HL-60 (cell line): ENCODE results near the gene COLQ.

Experiments
- DNase-seq, 2 experiments: peaks; one replicate each; pipeline ENCODE4 v3.0.0-alpha.2; 2010 to 2020; ENCODE audit warnings: low read depth in 1 of 2, low spot score in 1 of 2
- H3K27ac ChIP-seq: fragments of 250-450 bp; sonication (Bioruptor Pico); replicated peaks from 2 replicates; pipeline ENCODE4 v1.5.1; 2020; ENCODE audit warnings: mild to moderate bottlenecking, moderate library complexity
- H3K27me3 ChIP-seq: fragments of 250-450 bp; sonication (Bioruptor Pico); 2 replicates; pipeline ENCODE4 v1.5.1; 2021; ENCODE audit warnings: mild to moderate bottlenecking, moderate library complexity; ENCODE audit not compliant: insufficient read depth, poor library complexity, severe bottlenecking
- H3K4me3 ChIP-seq: replicated peaks from 2 replicates; pipeline ENCODE4 v1.5.1; 2011; ENCODE audit warnings: mild to moderate bottlenecking, control low read depth, low read length; ENCODE audit not compliant: insufficient read depth
- GABPA ChIP-seq: IDR thresholded peaks from 2 replicates; pipeline ENCODE4 v1.6.1; 2012; ENCODE audit warnings: low read depth
- POLR2AphosphoS5 ChIP-seq: IDR thresholded peaks from 2 replicates; pipeline ENCODE4 v1.6.1; 2012; ENCODE audit warnings: low read depth
- SPI1 ChIP-seq: IDR thresholded peaks from 2 replicates; pipeline ENCODE4 v1.6.1; 2012; ENCODE audit warnings: low read depth, mild to moderate bottlenecking, borderline replicate concordance
- TF ChIP-seq, protein P1 (sequence below): IDR thresholded peaks from one replicate; pipeline ENCODE4 v1.5.1; 2011; ENCODE audit warnings: low read length, control low read depth, inconsistent platforms; ENCODE audit not compliant: insufficient read depth
- TF ChIP-seq, protein P2 (sequence below): IDR thresholded peaks from 2 replicates; pipeline ENCODE4 v1.6.1; 2012; ENCODE audit warnings: low read depth; ENCODE audit not compliant: insufficient replicate concordance

Gene COLQ

DNA sequence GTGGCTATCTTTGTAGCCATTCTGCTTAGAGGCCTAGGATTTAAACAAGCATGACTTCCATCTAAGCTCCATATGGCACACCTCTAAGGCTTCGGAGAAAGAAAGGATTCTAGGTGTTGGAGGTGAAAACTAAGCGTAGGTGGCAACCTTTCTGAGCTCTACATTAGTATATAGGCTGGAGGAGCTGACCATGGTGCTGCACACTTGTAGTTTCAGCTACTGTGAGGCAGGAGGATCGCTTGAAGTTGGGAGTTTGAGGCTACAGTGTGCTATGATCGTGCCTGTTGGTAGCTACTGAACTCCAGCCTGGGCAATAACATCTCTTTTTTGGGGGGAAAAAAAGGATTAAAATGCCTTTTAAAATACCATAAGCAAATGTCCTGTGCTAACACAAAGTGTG is 86.8 kb downstream of the COLQ start:
- H3K27ac ChIP-seq, result no peak overlapping the region
- TF ChIP-seq, protein P1, sequence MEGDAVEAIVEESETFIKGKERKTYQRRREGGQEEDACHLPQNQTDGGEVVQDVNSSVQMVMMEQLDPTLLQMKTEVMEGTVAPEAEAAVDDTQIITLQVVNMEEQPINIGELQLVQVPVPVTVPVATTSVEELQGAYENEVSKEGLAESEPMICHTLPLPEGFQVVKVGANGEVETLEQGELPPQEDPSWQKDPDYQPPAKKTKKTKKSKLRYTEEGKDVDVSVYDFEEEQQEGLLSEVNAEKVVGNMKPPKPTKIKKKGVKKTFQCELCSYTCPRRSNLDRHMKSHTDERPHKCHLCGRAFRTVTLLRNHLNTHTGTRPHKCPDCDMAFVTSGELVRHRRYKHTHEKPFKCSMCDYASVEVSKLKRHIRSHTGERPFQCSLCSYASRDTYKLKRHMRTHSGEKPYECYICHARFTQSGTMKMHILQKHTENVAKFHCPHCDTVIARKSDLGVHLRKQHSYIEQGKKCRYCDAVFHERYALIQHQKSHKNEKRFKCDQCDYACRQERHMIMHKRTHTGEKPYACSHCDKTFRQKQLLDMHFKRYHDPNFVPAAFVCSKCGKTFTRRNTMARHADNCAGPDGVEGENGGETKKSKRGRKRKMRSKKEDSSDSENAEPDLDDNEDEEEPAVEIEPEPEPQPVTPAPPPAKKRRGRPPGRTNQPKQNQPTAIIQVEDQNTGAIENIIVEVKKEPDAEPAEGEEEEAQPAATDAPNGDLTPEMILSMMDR, result no peak
- TF ChIP-seq POLR2AphosphoS5, result no peak
- TF ChIP-seq SPI1, result no peak
- no peak for TF ChIP-seq GABPA
- TF ChIP-seq, protein P2, sequence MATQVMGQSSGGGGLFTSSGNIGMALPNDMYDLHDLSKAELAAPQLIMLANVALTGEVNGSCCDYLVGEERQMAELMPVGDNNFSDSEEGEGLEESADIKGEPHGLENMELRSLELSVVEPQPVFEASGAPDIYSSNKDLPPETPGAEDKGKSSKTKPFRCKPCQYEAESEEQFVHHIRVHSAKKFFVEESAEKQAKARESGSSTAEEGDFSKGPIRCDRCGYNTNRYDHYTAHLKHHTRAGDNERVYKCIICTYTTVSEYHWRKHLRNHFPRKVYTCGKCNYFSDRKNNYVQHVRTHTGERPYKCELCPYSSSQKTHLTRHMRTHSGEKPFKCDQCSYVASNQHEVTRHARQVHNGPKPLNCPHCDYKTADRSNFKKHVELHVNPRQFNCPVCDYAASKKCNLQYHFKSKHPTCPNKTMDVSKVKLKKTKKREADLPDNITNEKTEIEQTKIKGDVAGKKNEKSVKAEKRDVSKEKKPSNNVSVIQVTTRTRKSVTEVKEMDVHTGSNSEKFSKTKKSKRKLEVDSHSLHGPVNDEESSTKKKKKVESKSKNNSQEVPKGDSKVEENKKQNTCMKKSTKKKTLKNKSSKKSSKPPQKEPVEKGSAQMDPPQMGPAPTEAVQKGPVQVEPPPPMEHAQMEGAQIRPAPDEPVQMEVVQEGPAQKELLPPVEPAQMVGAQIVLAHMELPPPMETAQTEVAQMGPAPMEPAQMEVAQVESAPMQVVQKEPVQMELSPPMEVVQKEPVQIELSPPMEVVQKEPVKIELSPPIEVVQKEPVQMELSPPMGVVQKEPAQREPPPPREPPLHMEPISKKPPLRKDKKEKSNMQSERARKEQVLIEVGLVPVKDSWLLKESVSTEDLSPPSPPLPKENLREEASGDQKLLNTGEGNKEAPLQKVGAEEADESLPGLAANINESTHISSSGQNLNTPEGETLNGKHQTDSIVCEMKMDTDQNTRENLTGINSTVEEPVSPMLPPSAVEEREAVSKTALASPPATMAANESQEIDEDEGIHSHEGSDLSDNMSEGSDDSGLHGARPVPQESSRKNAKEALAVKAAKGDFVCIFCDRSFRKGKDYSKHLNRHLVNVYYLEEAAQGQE, result peak; percentile 90
- no peak overlapping the region for H3K4me3 ChIP-seq
- no peaks in the 10 kb centered on the region for H3K27me3 ChIP-seq
- DNase-seq, result no peak

DNA sequence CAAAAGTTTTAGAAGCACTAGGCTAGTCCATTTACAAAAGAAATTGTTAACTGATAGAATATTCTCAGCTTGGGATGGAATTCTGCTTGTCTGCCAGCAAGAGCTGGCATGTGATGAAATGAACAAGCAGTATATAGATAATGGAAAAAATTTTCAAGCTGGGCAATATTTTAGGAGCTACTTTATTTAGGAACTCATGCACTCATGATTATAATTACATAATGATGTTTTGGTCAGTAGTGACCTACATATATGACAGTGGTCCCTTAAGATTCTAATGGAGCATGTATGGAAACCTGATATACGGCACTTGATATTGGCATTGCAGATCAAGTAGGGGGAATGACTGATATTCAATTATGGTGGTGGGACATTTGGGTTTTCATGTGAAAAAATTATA is 88.0 kb downstream of the COLQ start:
- H3K27me3 ChIP-seq, result no peaks in the 10 kb centered on the region
- DNase-seq, result no peak
- no peak overlapping the region for H3K27ac ChIP-seq
- TF ChIP-seq SPI1 (no peak), GABPA (no peak), POLR2AphosphoS5 (no peak)
- TF ChIP-seq, protein P2, result no peak
- TF ChIP-seq, protein P1, result no peak
- no peak overlapping the region for H3K4me3 ChIP-seq

DNA sequence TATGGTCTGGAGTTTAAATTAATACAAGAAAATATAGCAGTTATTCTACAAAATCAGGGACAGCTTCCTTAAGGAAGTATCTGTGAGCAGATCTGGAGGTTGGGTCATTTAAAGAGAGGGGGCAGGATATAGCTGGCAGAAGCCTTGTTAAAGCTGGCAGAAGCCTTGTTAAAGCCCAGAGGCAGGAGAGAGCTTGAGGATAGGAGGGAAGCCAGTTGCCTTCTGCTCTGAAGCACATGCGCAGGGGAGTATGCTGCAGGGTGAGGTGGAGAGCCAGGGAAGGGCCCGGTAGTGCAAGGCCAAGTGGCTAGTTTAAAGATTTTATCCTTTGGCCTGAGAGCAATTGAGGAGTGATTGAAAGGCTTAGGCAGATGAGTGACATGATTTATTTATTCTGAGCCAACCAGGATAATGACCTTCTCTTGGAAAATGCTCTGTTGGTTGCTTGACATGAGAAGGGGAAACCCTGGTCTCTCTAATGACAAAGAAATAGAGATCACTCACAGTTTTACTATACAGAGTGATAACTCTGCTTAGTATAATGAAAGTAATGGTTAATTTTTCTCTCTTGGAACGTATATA is 90.2 kb downstream of the COLQ start:
- no peaks in the 10 kb centered on the region for H3K27me3 ChIP-seq
- no peak overlapping the region for H3K4me3 ChIP-seq
- TF ChIP-seq POLR2AphosphoS5, result no peak
- no peak for TF ChIP-seq SPI1
- TF ChIP-seq GABPA, result no peak
- TF ChIP-seq, protein P1, result no peak
- TF ChIP-seq, protein P2, result no peak
- no peak for DNase-seq
- H3K27ac ChIP-seq, result no peak overlapping the region
